Kidney (tissue), 22 donors: Measurements from ENCODE around the gene ATP2A3. TPM values are rescaled to one million over a fixed set of nuclear protein-coding genes. Genes with fewer than 3 reads are reported as not detected.

Experiments used
- DNase-seq, 5 donors: peaks; one replicate each; pipeline ENCODE4 v3.0.0-alpha.2; 2013 to 2020
- FAIRE-seq: peaks from 2 replicates; lab custom pipeline; 2012; peaks lifted over from hg19 to GRCh38; lab: Jason Lieb, UNC
- H3K27ac ChIP-seq, 2 donors: one replicate each; pipeline ENCODE4 v1.7.0; 2013; ENCODE audit warnings: low read depth in 2 of 2, low read length in 2 of 2, inconsistent platforms in 1 of 2
- H3K27me3 ChIP-seq: one replicate; pipeline ENCODE4 v1.7.1; 2013; ENCODE audit warnings: low read length, inconsistent platforms; ENCODE audit not compliant: control insufficient read depth, insufficient read depth
- H3K36me3 ChIP-seq, 3 donors: one replicate each; pipeline versions ENCODE4 v1.7.0 to v1.7.1; 2013; ENCODE audit warnings: low read length in 3 of 3, control low read depth in 1 of 3, inconsistent platforms in 1 of 3; ENCODE audit not compliant: insufficient read depth in 3 of 3, control insufficient read depth in 2 of 3
- H3K4me1 ChIP-seq, 3 donors: one replicate each; pipeline versions ENCODE4 v1.7.0 to v1.7.1; 2013; ENCODE audit warnings: low read length in 3 of 3, inconsistent platforms in 1 of 3, low read depth in 1 of 3; ENCODE audit not compliant: control insufficient read depth in 2 of 3, insufficient read depth in 2 of 3
- H3K4me3 ChIP-seq, 3 donors: one replicate each; pipeline versions ENCODE4 v1.7.0 to v1.8.1; 2013; ENCODE audit warnings: low read length in 3 of 3, control low read depth in 1 of 3, inconsistent platforms in 1 of 3
- H3K9ac ChIP-seq, 3 donors: one replicate each; pipeline versions ENCODE4 v1.7.0 to v1.7.1; 2013; ENCODE audit warnings: low read length in 3 of 3, control low read depth in 1 of 3, inconsistent platforms in 1 of 3
- H3K9me3 ChIP-seq, 3 donors: one replicate each; pipeline versions ENCODE4 v1.7.0 to v1.7.1; 2013; ENCODE audit warnings: low read length in 3 of 3, control low read depth in 1 of 3, inconsistent platforms in 1 of 3; ENCODE audit not compliant: control insufficient read depth in 2 of 3, insufficient read depth in 1 of 3
- intact Hi-C: fragments of 100-400 bp; cut with DNase I; formaldehyde crosslinking; loops from one replicate; pipeline ENCODE4 v1.11.1; 2022
- long read RNA-seq, 10 donors: library from polyadenylated mRNA in 1 of 10; unstranded in 1 of 10; transcript quantifications; one replicate each; pipeline ENCODE4 v2.0.0 and lab custom pipeline, GENCODE V29; 2021 to 2026
- polyA plus RNA-seq: library from polyadenylated mRNA; stranded (reverse); fragments of 350-450 nt; fragmentation: Illumina TruSeq; extraction: RNeasy Lipid Tissue Mini Kit (QIAGEN cat#74804); gene quantifications from one replicate; pipeline ENCODE4 v1.2.3, GENCODE V29; 2014; ENCODE audit warnings: low read depth, low replicate concordance; ENCODE audit not compliant: insufficient read depth
- total RNA-seq: library from RNA; stranded (reverse); fragmentation: NEBNext Ultra II Directional; extraction: Animal tissue kit (Norgen Biotek cat#: 25700); gene quantifications from one replicate; pipeline ENCODE4 v1.2.1, GENCODE V29; 2021
- TF ChIP-seq, protein P1 (sequence below): IDR thresholded peaks from 3 replicates; pipeline ENCODE4 v1.5.1; 2012; ENCODE audit warnings: mild to moderate bottlenecking, moderate library complexity, borderline replicate concordance; ENCODE audit not compliant: insufficient read depth; ENCODE audit errors: extremely low read depth
- donor health status: control.
- donor health status: control.
- donor health status: control.
- donor health status: control.
- donor health status: control.
- donor health status: DM: yes; HTN: yes; CAD: no.
- donor health status: Normal renal cell carcinoma (clear cell type).

The ATP2A3 gene
- total RNA-seq (52.1 TPM), polyA plus RNA-seq (9.4 TPM)
- long read RNA-seq, donor 1, partial matches to known transcripts: 0 of 1 reads
- long read RNA-seq, donor 1, other reads (novel, unspliced or antisense): 0 of 1 reads
- long read RNA-seq, donor 2: 0 reads
- long read RNA-seq, donor 3: 0 reads
- long read RNA-seq, donor 4, partial matches to known transcripts: 0 of 1 reads
- long read RNA-seq, donor 4, other reads (novel, unspliced or antisense): 0 of 1 reads
- long read RNA-seq, donor 5: 0 reads
- long read RNA-seq, donor 6: 0 reads
- long read RNA-seq, donor 7, full-length matches to known transcripts: 4 of 22 reads
- long read RNA-seq, donor 7, partial matches to known transcripts: 16 of 22 reads
- long read RNA-seq, donor 7, other reads (novel, unspliced or antisense): 2 of 22 reads
- long read RNA-seq, donor 8, full-length matches to known transcripts: 1 of 1 reads
- long read RNA-seq, donor 8, partial matches to known transcripts: 0 of 1 reads
- long read RNA-seq, donor 8, other reads (novel, unspliced or antisense): 0 of 1 reads
- long read RNA-seq, donor 9: 0 reads
- long read RNA-seq, donor 10, full-length matches to known transcripts: 1 of 1 reads
- long read RNA-seq, donor 10, partial matches to known transcripts: 0 of 1 reads
- long read RNA-seq, donor 10, other reads (novel, unspliced or antisense): 0 of 1 reads

- Histone ChIP-seq H3K36me3 (no peaks in the 10 kb centered on the region), H3K9me3 (no peaks in the 10 kb centered on the region), H3K4me1 (peaks cover 0 to 7% (median 0%) of the 10 kb centered on the region in 3 donors), H3K4me3 (peak within 1 kb of the TSS in 1 of 3 donors; percentile 29), H3K9ac (no peak within 1 kb of the TSS), H3K27me3 (peaks cover 5% of the 10 kb centered on the region), H3K27ac (no peak within 1 kb of the TSS)
- intact Hi-C loops: no loop called here
- TF ChIP-seq, protein P1, sequence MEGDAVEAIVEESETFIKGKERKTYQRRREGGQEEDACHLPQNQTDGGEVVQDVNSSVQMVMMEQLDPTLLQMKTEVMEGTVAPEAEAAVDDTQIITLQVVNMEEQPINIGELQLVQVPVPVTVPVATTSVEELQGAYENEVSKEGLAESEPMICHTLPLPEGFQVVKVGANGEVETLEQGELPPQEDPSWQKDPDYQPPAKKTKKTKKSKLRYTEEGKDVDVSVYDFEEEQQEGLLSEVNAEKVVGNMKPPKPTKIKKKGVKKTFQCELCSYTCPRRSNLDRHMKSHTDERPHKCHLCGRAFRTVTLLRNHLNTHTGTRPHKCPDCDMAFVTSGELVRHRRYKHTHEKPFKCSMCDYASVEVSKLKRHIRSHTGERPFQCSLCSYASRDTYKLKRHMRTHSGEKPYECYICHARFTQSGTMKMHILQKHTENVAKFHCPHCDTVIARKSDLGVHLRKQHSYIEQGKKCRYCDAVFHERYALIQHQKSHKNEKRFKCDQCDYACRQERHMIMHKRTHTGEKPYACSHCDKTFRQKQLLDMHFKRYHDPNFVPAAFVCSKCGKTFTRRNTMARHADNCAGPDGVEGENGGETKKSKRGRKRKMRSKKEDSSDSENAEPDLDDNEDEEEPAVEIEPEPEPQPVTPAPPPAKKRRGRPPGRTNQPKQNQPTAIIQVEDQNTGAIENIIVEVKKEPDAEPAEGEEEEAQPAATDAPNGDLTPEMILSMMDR: no peak
- DNase-seq (peak in 3 of 5 donors; percentile 35 to 80 (median 36)), FAIRE-seq (no peak)
Observed at GRCh38 chr17:3964203-3965117, at the start of gene ATP2A3. Gene ATP2A3, minus strand, starts transcription at chr17:3964437. Its CDS starts 146 bp downstream, at chr17:3964291.

DNA sequence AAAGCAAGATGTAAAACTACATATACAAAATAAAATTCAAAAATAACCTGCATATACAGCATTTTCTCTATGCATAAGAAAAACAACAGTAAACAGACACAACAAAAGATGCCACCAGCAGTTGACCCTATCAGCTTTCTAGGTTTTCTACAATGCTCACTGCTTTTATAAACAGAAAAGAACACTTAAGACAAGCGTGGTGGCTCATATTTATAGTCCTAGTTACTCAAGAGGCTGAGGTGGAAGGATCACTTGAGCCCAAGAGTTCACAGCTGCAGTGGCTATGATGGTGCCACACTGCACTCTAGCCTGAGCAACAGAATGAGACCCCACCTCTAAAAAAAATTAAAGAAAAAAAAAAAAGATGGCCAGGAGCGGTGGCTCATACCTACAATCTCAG lies 46.5 kb upstream of the ATP2A3 start:
- no peak overlapping the region for H3K9ac ChIP-seq
- H3K36me3 ChIP-seq: peaks cover 0 to 69% (median 58%) of the 10 kb centered on the region in 3 donors
- TF ChIP-seq, protein P1: no peak
- H3K27me3 ChIP-seq: no peaks in the 10 kb centered on the region
- H3K27ac ChIP-seq: no peak overlapping the region
- peaks cover 0 to 3% (median 0%) of the 10 kb centered on the region in 3 donors for H3K4me1 ChIP-seq
- H3K9me3 ChIP-seq: no peaks in the 10 kb centered on the region
- DNase-seq (no peak), FAIRE-seq (no peak)
- no peak overlapping the region for H3K4me3 ChIP-seq
- intact Hi-C loops: no loop called here

DNA sequence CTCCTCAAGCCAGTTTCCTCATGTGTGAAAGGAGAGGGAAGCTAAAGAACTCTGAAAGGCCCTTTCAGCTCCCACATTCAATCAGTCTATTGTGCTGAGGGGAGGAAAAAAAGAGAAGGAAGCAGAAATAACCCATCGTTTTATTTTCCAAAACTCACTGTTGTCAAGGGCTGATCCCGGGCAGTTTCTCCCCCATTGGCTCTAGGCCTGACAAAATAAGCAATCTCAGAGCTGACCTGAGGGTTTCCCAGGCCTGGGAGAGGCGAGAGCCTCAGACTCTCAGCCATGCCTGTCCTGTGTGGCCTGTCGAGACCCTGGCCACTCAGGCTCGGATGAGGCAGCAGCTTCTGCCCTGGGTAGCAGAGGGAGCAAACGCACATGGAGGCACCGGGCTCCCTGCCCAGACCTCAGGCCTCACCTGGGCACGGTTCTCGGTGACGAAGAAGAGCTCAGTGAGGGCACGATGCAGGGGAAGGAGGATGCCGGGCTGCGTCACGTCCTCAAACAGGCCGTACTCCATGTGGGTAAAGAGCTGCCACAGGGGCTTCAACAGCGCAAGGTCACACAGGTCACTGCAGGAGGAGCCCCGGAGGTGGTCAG lies 45.0 kb upstream of the ATP2A3 start:
- peaks cover 0 to 3% (median 3%) of the 10 kb centered on the region in 3 donors for H3K4me1 ChIP-seq
- no peak overlapping the region for H3K9ac ChIP-seq
- no peak overlapping the region for H3K4me3 ChIP-seq
- FAIRE-seq (no peak), DNase-seq (peak in 1 of 5 donors; percentile 57)
- H3K27ac ChIP-seq: no peak overlapping the region
- intact Hi-C loops: loop anchor here (10.0 kb wide), 1 partner anchor 64 kb away; no protein-coding TSS in a partner anchor
- H3K9me3 ChIP-seq: no peaks in the 10 kb centered on the region
- TF ChIP-seq, protein P1: no peak
- peaks cover 0 to 68% (median 50%) of the 10 kb centered on the region in 3 donors for H3K36me3 ChIP-seq
- H3K27me3 ChIP-seq: no peaks in the 10 kb centered on the region
